Measurements from ENCODE around the gene COL5A1.

Gene COL5A1

DNA sequence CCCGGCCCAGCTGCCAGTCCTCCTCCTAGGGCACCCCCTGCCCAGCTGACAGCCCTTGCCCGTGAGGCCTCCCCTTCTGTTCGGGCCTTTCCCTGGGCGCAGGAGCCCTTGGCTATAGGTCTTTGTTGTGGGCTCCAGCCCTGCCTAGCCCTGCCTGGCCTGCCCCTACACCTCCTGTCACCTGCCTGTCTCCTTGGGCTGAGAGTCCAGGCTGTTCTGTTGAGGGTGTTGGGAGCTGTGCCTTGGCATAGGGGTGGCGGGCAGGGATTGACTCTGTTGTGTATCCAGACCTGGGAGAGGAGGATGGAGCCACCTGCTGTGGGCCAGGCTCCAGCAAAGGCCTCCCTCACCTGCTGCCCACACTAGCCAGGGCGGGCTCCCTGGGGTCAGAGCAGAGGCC is 250.6 kb downstream of the COL5A1 start:
- DNase-seq (ENCODE audit: low spot score): no peak

DNA sequence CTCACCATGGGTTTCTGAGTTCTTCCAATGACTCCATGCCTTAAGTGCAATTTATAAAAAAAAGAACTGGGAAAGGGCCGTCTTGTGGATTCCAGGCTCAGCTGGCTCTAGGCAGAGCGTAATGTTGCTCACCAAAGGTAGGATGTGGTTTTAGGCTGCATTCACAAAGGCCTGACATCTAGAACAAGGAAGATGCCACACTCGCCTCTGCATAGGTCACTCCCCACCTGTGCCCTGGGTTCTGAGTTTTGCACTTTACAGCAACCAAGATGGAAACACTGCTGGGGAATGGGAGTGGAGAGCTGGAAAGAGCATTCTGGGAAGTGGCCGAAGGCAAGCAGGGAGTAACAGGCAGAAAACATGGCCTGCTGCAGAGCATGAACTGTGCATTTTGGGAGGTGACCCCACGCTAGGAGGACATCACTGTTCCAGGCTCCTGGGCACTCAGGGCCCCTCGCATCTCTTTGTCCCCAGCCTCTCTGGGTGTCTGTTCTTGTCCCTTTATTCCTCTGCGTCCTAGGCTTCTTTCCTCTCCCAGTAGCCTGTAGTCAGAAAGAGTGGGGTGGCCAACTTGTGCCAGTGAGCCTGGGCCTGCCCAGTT is 251.3 kb downstream of the COL5A1 start:
- no peak for DNase-seq (ENCODE audit: low spot score)

Measured in pons (tissue), 1 donor.